ENCODE results near the gene FTO. TPM values are rescaled to one million over a fixed set of nuclear protein-coding genes. Genes with fewer than 3 reads are reported as not detected.

FTO gene
- total and polyA plus RNA-seq, 2 of the 13 experiments (the other 11 are each of a cell fraction or from before 2014, with no cell fraction given) = 41.6 to 55.8 TPM

DNA sequence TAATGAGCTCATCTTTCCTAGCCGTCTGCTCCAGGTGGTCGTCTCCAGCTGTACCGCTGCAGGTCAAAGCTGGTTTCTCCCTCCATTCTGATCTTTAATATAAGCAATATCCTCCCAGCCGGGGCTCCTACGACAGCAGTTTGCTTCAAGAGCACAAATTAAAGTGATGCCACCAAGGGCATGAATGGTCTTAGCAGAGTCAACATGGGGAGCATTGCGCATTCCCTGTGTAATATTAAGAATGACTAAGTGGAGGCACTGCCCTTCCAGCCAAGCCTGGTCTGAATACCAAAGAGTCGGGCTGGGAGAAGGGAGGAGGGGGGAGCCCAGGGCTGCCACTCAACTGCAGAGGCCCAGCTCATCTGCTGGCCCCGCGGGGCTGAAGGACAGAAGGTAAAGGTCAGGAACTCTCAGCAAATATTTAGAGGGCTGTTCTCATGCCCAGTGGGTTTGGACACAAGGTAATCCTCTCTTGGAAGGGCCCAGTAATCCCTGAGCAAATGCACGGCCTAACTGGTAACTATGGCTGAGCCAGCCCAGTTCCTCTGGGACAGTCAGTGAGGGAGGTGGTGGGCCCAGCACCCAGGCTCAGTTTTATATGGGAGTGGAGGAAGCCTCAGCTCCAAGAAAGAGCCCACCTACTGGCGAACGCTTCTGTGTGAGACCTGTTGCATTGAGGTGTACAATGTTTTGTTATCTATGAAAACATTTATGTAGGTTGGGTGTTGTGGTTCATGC lies 461.4 kb downstream of the FTO start (continued):
- TF ChIP-seq ZNF567 (CRISPR knock-in tag; IDR thresholded peaks at IDR 0.05; ENCODE audit: borderline replicate concordance) (no peak), ZNF788 (CRISPR knock-in tag; IDR thresholded peaks at IDR 0.05; ENCODE audit: borderline replicate concordance) (peak; percentile 92; the same call in 1 of the 2 replicates), KDM4B (CRISPR knock-in tag; IDR thresholded peaks at IDR 0.05) (peak; percentile 68; the same call in 1 of the 2 replicates), ZNF709 (CRISPR knock-in tag; IDR thresholded peaks at IDR 0.05) (peak; percentile 37; the same call in 1 of the 2 replicates), CHD2 (IDR thresholded peaks at IDR 0.05; ENCODE audit: low read depth, low read length) (no peak), KLF9 (CRISPR knock-in tag; IDR thresholded peaks at IDR 0.05; ENCODE audit: low read depth) (0 out of 2 replicates have a peak, but pooled peaks have one; percentile 62), ZNF891 (CRISPR knock-in tag; IDR thresholded peaks at IDR 0.05) (peak; percentile 28; the same call in 1 of the 2 replicates), HOXA3 (CRISPR knock-in tag; IDR thresholded peaks at IDR 0.05) (peak; percentile 91; the same call in 1 of the 2 replicates)
- TF ChIP-seq, protein P1, sequence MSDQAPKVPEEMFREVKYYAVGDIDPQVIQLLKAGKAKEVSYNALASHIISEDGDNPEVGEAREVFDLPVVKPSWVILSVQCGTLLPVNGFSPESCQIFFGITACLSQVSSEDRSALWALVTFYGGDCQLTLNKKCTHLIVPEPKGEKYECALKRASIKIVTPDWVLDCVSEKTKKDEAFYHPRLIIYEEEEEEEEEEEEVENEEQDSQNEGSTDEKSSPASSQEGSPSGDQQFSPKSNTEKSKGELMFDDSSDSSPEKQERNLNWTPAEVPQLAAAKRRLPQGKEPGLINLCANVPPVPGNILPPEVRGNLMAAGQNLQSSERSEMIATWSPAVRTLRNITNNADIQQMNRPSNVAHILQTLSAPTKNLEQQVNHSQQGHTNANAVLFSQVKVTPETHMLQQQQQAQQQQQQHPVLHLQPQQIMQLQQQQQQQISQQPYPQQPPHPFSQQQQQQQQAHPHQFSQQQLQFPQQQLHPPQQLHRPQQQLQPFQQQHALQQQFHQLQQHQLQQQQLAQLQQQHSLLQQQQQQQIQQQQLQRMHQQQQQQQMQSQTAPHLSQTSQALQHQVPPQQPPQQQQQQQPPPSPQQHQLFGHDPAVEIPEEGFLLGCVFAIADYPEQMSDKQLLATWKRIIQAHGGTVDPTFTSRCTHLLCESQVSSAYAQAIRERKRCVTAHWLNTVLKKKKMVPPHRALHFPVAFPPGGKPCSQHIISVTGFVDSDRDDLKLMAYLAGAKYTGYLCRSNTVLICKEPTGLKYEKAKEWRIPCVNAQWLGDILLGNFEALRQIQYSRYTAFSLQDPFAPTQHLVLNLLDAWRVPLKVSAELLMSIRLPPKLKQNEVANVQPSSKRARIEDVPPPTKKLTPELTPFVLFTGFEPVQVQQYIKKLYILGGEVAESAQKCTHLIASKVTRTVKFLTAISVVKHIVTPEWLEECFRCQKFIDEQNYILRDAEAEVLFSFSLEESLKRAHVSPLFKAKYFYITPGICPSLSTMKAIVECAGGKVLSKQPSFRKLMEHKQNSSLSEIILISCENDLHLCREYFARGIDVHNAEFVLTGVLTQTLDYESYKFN (CRISPR knock-in tag; conservative IDR thresholded peaks at IDR 0.05) = peak; percentile 96
- TF ChIP-seq, protein P2, sequence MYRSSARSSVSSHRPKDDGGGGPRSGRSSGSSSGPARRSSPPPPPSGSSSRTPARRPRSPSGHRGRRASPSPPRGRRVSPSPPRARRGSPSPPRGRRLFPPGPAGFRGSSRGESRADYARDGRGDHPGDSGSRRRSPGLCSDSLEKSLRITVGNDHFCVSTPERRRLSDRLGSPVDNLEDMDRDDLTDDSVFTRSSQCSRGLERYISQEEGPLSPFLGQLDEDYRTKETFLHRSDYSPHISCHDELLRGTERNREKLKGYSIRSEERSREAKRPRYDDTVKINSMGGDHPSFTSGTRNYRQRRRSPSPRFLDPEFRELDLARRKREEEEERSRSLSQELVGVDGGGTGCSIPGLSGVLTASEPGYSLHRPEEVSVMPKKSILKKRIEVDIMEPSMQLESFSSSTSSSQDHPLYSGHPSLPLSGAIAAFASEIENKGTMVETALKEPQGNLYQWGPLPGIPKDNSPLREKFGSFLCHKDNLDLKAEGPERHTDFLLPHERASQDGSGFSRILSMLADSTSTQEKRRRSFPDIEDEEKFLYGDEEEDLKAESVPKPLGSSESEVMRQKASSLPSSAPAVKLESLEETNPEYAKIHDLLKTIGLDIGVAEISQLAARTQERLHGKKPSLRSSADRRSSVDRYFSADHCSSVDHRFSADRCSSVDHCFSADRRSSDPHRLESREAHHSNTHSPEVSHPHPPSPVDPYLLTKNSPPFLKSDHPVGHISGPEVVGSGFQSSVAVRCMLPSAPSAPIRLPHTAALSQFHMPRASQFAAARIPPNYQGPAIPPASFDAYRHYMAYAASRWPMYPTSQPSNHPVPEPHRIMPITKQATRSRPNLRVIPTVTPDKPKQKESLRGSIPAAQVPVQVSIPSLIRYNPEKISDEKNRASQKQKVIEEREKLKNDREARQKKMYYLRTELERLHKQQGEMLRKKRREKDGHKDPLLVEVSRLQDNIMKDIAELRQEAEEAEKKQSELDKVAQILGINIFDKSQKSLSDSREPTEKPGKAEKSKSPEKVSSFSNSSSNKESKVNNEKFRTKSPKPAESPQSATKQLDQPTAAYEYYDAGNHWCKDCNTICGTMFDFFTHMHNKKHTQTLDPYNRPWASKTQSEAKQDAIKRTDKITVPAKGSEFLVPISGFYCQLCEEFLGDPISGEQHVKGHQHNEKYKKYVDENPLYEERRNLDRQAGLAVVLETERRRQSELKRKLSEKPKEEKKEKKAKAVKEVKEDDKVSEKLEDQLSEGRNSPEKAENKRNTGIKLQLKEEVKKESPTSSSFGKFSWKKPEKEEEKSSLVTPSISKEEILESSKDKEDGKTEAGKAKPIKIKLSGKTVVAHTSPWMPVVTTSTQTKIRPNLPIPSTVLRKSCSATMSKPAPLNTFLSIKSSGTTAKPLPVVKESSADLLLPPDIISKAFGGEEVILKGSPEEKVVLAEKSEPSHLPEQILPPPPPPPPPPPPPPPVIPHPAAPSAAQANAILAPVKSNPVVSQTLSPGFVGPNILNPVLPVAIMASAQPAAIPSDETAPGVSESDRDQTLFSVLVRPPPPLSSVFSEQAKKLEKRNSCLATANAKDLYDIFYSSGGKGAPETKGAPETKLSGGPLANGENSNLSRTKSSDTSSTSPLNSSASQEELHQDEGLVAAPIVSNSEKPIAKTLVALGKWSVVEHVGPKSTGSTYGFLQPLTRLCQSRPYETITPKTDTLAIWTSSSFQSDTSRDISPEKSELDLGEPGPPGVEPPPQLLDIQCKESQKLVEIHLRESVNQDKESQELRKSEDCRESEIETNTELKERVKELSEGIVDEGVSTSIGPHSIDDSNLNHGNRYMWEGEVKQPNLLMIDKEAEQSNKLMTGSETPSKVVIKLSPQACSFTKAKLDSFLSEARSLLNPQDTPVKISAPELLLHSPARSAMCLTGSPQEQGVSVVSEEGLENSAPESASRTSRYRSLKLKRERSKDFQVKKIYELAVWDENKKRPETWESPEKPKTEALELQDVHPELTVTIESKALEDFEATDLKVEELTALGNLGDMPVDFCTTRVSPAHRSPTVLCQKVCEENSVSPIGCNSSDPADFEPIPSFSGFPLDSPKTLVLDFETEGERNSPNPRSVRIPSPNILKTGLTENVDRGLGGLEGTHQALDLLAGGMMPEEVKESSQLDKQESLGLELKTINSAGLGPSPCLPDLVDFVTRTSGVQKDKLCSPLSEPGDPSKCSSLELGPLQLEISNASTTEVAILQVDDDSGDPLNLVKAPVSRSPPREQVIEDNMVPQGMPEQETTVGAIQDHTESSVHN (CRISPR knock-in tag; IDR thresholded peaks at IDR 0.05) = 0 out of 2 replicates have a peak, but pooled peaks have one; percentile 52
- TF ChIP-seq, protein P3, sequence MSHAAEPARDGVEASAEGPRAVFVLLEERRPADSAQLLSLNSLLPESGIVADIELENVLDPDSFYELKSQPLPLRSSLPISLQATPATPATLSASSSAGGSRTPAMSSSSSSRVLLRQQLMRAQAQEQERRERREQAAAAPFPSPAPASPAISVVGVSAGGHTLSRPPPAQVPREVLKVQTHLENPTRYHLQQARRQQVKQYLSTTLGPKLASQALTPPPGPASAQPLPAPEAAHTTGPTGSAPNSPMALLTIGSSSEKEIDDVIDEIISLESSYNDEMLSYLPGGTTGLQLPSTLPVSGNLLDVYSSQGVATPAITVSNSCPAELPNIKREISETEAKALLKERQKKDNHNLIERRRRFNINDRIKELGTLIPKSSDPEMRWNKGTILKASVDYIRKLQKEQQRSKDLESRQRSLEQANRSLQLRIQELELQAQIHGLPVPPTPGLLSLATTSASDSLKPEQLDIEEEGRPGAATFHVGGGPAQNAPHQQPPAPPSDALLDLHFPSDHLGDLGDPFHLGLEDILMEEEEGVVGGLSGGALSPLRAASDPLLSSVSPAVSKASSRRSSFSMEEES (CRISPR knock-in tag; IDR thresholded peaks at IDR 0.05) = peak; percentile 72; the same call in 1 of the 2 replicates
- TF ChIP-seq, protein P4, sequence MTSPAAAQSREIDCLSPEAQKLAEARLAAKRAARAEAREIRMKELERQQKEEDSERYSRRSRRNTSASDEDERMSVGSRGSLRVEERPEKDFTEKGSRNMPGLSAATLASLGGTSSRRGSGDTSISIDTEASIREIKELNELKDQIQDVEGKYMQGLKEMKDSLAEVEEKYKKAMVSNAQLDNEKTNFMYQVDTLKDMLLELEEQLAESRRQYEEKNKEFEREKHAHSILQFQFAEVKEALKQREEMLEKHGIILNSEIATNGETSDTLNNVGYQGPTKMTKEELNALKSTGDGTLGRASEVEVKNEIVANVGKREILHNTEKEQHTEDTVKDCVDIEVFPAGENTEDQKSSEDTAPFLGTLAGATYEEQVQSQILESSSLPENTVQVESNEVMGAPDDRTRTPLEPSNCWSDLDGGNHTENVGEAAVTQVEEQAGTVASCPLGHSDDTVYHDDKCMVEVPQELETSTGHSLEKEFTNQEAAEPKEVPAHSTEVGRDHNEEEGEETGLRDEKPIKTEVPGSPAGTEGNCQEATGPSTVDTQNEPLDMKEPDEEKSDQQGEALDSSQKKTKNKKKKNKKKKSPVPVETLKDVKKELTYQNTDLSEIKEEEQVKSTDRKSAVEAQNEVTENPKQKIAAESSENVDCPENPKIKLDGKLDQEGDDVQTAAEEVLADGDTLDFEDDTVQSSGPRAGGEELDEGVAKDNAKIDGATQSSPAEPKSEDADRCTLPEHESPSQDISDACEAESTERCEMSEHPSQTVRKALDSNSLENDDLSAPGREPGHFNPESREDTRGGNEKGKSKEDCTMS (CRISPR knock-in tag; conservative IDR thresholded peaks at IDR 0.05) = 0 out of 2 replicates have a peak, but pooled peaks have one; percentile 32
